DMS79 treated with DMSO at 0.1 percent for 48 hours (cell line): ENCODE measurements around the gene TTC39B.
"Not testable (repeated sequence)": the region's sequence is repeated elsewhere in the genome, so short reads cannot be mapped to it uniquely, and the experiment has no call there.

Experiments
- DNase-seq: peaks from one replicate; lab custom pipeline; 2025; lab: John Stamatoyannopoulos, UW

The TTC39B gene

DNA sequence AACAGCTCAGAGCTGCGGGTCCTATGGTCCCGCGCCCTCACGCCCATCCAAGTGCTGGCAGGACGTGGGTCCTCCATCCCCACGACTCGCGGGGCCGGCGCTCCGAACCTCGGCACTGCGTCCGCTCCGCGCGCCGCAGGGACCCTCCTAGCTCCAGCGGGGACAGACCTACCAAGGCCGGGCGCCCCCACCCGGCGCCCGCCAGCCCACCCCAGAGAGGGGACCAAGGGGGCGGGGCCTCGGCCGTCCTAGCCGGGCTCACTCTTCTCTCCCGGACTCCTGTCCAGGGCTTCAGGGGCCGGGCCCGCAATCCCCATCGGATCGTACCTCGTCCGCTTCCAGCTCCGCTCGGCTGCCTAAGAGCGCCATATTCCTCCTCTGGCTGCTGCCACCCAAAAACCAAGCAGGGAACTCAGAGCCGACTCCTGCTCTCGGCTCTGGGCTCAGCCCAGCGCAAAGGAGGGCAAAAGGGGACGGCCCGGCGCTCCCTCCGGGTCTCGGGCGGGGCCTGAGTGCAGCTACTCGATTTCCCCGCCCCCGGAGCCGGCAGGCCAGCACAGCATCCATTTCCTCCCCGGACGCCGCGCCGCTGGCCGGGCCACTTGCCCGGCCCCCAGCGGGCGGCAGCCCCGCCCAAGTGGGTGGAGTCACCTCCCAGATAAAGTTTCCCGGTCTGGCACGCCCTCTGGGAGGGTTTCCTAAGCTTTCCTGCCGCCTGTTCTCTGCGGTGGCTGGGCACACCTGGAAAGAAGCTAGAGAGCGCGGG, at the start of gene TTC39B:
TSS of gene TTC39B (minus strand) at position 460 of the 766 bp plus-strand sequence. CDS start at position 369, 91 bp downstream.
- DNase-seq, result peak; percentile 94

DNA sequence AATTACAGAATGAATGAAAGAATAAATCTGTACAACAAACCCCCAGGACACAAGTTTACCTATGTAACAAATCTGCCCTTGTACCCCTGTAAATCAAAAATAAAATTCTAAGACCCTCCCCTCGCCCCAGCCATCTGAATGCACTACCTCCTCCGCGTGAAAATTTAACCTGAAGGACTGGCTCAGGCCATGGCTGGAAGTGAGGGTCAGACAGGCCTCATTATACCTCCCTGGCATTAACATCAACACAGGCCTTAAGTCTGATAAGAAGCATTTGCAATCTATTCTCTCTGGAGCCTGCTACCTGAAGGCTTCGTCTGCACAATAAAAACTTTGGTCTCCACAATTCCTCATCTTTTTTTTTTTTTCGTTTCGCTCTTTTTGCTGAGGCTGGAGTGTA, 48.7 kb upstream of the TTC39B start:
- no peak for DNase-seq

DNA sequence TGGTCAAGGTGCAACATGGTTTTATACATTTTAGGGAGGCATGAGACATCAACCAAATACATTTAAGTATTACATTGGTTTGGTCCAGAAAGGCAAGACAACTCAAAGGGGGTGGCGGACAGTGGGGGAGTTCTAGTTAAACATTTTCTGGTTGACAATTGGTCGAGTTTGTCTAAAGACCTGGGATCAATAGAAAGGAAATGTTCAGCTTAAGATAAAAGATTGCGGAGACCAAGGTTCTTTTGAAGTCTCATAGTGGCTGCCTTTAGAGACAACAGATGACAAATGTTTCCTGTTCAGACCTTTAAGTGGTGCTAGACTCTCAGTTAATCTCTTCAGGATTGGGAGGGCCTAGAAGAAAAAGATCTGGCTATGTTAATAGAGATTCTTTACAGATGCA, 47.7 kb upstream of the TTC39B start:
- no peak for DNase-seq

DNA sequence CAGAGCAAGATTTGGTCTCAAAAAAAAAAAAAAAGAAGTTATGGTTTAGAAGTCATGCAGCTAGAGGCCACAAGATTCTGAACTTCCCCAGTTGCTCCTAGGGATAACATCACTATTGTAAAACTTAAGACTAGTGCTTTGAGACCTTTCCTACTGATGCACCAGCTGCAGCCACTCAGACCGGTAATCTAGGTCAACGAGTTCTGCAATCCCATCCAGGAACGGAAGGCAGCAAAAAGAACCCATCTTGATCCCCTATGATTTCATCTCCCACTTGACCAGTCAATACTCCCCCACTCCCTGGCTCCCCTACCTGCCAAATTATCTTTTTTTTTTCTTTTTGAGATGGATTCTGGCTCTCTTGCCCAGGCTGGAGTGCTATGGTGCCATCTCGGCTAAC, 46.9 kb upstream of the TTC39B start:
- no peak for DNase-seq

DNA sequence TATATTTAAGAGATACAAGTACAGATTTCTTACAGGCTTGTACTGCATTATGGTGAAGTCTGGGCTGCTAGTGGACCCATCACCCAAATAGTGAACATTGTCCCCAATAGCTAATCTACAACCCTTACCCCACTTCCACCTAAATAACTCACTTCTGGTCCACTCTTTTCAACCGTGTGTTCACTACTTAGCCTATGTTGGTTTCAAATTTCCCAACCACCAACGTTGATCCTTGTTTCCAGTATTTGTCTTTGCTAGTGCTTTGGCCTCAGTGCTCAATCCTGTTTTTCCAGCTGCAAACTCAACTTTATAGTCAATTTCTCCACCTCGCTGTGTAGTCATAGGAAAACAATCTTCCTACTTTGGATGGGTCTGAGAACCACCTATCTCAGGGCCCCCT, 45.3 kb upstream of the TTC39B start:
- no peak for DNase-seq

DNA sequence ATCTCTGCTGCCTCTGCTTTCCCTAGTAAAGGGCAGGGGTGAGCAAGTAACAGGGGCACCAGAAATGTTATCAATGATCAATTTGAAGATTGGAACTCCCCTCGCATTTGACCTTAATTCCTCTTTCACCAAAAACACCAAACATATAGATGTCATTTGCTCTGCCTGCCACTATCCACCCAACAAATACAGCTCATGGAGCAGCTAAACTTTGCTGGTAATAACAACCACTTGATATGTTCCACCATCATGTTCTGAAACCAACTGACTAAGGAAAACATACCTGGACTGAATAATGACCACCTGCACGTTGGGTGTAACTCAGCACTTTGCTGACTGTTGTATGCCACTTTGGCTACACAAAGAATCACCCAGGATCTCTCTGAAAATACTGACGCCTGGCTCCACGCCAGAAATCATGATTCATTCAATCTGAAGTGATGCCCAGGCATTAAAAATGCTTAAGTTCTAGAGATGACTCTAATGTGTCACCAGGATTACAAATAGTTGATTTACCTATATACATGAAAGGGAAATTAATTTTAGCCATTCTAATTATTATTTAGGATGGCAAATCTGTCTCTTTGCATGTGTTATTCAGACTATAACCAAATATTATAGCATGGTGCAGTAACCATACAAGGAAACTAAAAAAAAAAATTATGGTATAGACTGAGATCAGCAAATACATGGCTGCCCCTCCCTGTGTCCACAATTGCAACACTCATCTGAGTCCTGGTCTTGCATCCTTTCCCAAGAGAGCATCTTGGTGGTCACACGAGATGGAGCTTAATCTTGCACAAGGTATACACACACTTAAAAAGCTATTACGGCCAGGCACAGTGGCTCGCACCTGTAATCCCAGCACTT, 43.1 kb upstream of the TTC39B start:
- no peak for DNase-seq

DNA sequence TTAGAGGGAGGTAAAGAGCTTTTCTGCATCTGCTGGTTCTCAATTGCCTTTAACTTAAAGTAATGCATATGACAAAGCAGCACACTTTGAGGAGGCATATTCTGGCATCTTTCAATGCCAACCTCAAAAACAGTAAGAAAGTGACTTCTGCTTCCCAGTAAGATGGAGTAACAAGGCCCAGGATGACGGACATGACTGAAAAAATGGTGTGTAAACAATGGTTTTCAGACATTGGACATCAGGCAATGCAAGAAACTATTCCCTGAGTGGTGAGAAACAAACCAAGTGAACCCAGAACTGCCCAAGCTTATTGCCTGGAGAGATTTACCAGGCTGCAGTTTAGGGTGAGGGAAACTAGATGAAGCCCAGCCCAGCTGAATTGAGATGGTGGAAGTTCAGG, 39.8 kb upstream of the TTC39B start:
- DNase-seq, result no peak

DNA sequence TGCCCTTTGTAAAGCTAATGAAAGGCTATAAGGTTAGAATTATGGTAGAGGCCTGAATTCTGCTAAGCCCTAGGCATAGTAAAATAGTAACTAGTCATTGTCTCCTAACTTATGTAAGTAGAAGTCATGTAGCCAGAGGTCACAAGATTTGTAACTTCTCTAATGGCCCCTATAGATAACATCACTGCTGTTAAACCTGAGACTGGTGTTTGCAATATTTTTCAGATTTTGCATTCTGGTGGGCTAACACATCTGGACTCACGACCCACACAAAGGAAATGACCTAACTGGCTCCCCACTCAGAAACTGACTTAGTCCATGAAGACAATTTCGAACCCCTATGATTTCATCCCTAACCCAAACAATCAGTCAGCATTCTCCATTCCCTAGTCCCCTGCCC, 37.2 kb upstream of the TTC39B start:
- DNase-seq, result no peak

DNA sequence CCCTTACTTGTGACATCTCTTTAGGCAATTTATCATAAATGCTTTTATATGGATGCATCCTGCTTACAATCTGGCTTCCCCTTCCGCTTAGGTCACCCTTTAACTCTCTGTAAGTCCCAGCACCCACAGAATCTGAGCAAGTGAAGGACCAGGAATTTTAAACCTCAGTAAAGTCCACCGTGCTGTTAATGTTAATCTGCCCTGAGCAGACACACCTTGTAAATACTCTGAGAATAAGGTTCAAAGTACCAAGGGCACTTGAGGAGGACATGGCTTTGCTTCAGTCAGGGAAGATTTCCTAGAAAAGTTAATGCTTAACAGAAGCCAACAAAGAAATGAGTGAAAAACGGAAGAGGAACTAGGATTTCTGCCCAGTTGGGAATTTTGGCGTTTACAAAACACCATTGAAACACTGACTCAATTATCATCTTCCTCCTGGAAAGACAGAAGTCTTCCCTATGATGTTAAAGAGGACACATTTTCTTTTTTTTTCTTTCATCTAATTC, 26.4 kb upstream of the TTC39B start:
- no peak for DNase-seq

DNA sequence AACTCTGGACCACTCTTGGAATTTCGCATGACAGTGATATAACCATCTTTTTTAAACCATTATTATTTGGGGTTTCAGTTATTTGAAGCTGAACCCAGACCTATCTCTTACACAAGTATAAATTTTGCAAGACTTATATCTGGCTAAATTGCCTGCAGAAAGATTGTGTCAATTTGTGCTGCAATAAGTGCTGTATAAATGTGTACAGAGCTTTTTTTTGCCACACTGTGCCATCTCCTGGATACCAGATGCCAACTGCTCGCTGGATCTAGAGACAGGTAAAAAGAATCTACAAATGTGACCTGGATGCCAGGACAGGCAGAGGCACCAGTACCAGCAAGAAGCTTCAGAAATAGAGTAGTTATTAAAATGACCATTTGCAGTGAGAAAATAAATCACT, 25.9 kb upstream of the TTC39B start:
- DNase-seq, result no peak

DNA sequence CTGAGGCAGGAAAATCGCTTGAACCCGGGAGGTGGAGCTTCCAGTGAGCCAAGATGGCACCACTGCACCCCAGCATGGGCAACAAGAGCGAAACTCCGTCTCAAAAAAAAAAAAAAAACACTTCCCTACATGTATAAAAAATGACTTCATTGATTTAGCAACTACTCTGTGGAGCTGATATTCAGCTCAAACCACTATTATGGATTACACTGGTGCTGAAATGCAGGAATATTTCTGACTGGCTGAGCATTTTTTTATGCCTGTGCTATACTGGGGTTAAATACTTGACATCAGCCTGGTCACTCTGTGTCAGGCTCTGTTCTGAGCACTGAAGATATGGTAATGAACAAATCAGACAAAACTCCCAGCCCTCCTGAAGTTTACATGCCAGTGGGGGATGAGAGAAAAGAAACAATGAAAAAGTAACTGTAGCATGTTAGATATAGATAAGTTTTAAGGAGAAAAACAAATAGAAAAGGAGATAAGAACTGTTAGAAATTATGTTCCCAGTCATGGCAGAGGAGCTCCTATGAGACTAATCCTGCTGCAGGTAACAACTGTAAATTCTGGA, 22.6 kb upstream of the TTC39B start:
- DNase-seq, result no peak

DNA sequence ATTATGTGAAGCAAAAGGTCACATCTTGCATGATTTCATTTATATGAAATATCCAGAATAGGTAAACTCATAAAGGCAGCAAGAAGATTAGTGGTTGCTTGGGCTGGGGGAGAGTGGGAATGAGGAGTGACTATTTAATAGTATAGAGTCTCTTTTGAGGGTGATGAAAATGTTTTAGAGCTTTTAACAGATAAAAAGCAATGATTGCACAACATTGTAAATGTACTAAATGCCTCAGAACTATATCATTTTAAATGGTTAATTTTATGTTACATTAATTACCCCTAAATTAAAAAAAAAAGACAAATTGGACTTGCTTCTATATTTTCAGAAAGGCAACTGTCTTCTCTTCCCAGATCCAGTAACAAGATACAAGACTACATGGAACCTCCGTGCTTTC, 21.9 kb upstream of the TTC39B start:
- DNase-seq, result no peak

DNA sequence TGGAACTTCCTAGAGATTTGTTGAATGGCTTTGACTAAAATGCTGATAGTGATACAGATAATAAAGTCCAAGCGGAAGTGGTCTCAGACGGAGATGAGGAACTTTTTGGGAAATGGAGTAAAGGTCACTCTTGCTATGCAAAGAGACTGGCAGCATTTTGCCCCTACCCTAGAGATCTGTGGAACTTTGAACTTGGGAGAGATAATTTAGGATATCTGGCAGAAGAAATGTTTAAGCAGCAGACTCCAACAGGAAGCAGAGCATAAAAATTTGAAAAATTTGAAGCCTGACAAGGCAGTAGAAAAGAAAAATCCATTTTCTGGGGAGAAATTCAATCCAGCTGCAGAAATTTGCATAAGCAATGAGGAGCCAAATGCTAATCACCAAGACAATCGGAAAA, 15.7 kb upstream of the TTC39B start:
- not testable (repeated sequence) for DNase-seq

DNA sequence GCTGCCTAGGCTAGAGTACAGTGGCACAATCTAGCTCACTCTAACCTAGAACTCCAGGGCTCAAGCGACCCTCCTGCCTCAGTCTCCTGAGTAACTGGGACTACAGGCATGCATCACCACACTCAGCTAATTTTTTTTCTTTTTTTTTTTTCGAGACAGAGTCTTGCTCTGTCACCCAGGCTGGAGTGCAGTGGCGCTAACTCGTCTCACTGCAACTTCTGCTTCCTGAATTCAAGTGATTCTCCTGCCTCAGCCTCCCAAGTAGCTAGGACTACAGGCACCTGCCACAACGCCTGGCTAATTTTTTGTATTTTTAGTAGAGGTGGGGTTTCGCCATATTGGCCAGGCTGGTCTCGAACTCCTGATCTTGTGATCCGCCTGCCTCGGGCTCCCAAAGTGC, 12.6 kb upstream of the TTC39B start:
- DNase-seq, result not testable (repeated sequence)

DNA sequence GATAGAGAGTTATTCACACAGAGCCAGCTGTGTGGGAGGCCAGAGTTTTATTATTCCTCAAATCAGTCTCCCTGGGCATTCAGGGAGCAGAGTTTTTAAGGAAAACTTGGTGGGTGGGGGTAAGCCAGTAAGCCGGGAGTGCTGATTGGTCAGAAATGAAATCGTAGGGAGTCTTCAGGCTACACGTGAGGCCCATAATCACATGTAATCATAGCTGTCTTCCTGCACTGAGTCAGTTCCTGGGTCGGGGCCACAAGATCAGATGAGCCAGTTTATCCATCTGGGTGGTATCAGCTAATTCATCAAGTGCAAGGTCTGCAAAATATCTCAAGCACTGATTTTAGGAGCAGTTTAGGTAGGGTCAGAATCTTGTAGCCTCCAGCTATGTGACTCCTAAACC, 10.8 kb upstream of the TTC39B start:
- DNase-seq, result no peak

DNA sequence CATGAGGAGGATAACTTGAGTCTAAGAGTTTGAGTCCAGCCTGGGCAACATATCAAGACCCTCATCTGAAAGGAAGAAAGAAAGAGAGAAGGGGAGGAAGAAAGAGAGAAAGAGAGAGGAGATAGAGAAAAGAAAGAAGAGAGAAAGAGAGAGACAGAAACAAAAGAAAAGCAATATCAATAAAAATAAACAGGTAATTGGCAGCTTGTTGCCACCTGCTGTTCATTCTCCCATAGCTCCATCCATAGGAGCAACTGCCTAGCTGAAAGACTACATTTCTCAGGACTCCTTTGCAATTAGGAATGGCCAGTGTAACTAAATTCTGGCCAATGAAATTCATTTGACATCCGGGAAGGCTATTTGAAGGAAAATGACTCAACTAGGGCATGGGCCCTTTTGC, 4.6 kb upstream of the TTC39B start:
- DNase-seq, result no peak

DNA sequence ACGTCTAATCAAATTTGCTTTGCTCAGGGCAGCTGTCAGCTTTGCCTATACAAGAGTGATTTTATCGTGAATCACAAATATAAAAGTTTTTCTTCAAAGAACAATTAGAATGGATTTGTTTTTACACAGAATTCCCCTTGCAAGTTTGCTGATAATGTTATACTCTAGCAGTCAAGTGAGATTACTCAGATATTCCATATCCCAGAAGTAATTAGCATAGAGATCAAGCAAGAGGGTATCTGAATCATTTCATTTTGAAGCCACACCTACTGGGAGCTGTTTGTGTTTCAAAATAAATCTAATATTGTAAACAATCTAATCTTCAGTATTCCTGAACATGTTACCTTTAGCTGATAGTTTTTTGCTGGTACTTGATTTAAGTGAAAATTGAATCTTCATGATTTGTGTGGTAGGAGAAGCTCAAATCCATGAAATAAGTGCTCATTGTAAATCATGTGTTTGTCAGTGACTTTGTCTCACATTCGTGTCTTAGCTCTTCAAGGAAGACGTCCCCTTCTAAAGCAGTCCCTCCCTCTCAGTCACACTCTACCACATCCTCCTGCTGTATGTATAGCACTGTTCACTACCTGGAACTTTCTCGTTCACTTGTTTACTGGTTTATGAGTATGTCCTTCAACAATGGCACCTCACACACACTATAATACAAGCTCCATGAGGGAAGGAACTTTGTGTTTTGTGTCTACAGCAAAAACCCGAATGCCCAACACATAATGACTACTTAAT, 3.3 kb upstream of the TTC39B start:
- DNase-seq, result no peak

DNA sequence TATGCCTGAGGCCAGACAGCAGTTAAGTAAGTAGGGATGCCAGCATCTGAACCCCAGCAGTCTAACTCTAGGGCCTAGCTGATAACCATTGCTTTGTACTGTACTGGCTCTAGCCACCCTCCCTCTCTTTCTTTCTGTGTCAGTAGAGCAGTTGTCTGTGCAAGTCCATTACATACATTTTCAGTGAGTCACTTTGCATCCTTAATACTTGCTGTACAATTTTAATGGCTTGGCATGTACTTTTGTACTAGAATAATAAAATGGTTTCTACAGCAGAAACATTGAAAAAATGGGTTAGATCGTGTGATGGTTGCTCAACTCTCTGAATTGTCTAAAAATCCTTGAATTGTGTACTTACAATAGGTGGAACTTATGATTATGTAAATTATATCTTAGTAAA, 1.5 kb upstream of the TTC39B start:
- no peak for DNase-seq

DNA sequence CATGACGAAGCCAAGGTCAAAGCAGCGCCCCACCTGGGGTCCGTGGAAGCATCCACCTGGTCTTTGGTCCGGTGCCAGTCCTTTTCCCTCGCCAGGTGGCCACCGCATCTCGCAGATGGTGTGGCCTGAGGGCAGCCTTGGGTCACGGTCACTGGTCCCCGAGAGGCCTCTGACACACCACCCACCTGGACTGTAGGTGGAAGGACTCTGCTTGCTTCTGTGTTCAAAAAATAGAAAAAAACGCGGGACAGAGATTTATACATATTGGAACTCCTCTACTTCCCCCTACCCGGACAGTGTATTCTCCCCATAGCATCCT, 466 bp upstream of the TTC39B start:
- no peak for DNase-seq

DNA sequence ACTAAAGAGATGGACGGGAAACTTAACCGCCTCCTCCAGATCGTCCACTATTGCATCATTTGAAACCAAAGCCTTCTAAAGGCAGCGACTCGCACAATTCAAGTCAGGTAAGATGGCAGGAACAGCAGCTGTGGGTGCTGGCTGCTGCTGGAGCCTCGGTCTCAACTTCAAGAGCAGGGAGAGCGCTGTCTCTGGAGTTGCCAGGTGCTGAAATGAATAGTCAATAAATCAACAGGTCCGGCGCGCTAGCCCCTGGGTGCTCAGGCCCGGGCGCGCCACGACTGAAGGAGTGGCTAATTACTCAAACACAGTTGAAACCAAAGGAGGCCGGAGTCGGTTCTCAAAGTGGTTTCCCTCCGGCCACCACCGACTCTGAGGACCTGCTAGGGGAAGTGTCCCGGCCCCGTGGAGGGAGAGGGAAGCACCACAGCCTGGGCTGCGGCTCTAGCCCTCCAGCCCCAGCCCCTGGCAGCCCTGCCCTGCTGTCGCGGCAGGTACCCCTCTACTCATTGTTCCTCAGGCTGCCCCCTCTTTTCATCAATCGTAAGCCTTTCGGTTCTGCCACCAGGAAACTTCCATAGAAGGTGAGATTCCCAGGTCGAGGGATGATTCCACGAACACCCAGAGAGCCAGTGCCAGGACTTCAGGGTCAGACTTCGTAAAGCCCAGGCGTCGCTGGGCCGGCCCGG, 804 bp downstream of the TTC39B start:
- DNase-seq, result peak; percentile 87

DNA sequence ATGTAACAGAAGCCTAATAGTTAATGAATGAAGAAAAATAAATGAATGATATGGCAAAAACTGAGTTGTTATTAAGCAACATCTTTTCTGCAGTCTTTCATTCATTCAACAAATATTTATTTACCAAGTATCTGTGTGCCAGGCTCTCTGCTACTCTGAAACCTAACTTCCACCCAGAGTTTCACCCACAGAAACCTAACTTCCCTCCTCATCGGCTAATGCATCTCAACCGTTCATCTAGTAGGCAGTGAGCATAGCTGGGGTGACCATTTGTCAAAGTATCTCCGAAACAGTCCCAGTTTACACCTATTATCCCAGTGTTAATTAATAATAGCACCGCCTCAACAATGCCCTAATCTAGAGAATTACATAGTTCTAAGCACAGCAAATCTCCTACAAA, 1.5 kb downstream of the TTC39B start:
- peak; percentile 63 for DNase-seq

DNA sequence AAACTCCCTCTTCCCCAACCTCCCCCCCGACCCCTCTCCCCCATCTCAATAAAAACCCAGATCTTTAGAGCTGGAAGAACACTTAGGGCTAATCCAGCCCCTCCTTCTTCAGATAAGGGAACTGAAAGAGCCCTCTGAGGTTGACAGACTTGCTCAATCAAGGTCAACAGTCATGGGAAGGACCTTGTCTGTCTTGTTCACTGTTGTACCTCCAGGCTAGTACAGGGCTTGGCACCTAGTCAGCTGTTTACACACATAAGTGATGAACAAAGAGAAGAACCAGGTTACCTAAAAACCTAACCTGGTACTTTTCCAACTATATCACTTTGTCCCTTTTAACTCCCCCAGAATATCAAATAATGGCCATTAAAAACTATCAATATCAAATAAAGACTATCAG, 2.4 kb downstream of the TTC39B start:
- no peak for DNase-seq
